ENCODE data around the gene BCAS4.

DNA sequence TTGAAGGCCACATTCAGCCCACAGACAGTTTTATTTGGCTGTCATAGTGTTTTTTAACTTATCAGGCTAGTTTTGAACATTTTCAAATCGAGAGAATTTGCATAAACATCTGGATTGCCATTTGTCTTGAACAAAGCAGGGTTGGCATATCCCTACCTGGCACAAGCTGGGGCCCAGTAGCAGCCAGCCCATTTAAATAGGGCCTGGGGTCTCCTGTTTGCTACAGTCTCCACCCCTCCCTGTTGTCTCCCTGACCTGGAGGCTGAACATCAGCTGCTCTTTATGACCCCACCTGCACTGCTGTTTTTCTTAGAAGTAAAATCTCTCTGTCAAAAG lies 10.5 kb downstream of the BCAS4 start:
- TF ChIP-seq, protein P1, sequence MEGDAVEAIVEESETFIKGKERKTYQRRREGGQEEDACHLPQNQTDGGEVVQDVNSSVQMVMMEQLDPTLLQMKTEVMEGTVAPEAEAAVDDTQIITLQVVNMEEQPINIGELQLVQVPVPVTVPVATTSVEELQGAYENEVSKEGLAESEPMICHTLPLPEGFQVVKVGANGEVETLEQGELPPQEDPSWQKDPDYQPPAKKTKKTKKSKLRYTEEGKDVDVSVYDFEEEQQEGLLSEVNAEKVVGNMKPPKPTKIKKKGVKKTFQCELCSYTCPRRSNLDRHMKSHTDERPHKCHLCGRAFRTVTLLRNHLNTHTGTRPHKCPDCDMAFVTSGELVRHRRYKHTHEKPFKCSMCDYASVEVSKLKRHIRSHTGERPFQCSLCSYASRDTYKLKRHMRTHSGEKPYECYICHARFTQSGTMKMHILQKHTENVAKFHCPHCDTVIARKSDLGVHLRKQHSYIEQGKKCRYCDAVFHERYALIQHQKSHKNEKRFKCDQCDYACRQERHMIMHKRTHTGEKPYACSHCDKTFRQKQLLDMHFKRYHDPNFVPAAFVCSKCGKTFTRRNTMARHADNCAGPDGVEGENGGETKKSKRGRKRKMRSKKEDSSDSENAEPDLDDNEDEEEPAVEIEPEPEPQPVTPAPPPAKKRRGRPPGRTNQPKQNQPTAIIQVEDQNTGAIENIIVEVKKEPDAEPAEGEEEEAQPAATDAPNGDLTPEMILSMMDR (IDR thresholded peaks at IDR 0.05), result no peak
- TF ChIP-seq POLR2A (IDR thresholded peaks at IDR 0.05), result no peak
